ENCODE measurements around the gene MND1. TPM values are rescaled to one million over a fixed set of nuclear protein-coding genes. Genes with fewer than 3 reads are reported as not detected.
A peak's percentile ranks its signal among the peaks of the same experiment; 100 is the strongest.
"Not testable (repeated sequence)": the region's sequence is repeated elsewhere in the genome, so short reads cannot be mapped to it uniquely, and the experiment has no call there.

The MND1 gene
- total RNA-seq, 1 donor from 2014 or later: not detected

- ATAC-seq: no peak
- no peak for DNase-seq (ENCODE audit: low spot score)
Observed at GRCh38 chr4:153401501-153401900, 57.0 kb downstream of the MND1 start.

GRCh38 chr4:153402366-153402765 lies 57.9 kb downstream of the MND1 start:
- no peak for DNase-seq (ENCODE audit: low spot score)
- ATAC-seq: no peak

- ATAC-seq: no peak
- no peak for DNase-seq (ENCODE audit: low spot score)
Observed at GRCh38 chr4:153403726-153404125, 59.2 kb downstream of the MND1 start.

- DNase-seq (ENCODE audit: low spot score) (no peak), ATAC-seq (no peak)
Observed at GRCh38 chr4:153407906-153408305, 63.4 kb downstream of the MND1 start.

- ATAC-seq: no peak
Observed at GRCh38 chr4:153408932-153409331, 64.4 kb downstream of the MND1 start.

GRCh38 chr4:153409412-153409811 lies 64.9 kb downstream of the MND1 start:
- DNase-seq (ENCODE audit: low spot score) (no peak), ATAC-seq (no peak)

More at GRCh38 chr4:153408932-153409331, 64.4 kb downstream of the MND1 start:
- no peak for DNase-seq (ENCODE audit: low spot score)

GRCh38 chr4:153409924-153410501 lies 65.5 kb downstream of the MND1 start:
- DNase-seq (ENCODE audit: low spot score) (no peak), ATAC-seq (no peak)

GRCh38 chr4:153413842-153414241 lies 69.4 kb downstream of the MND1 start:
- ATAC-seq (no peak), DNase-seq (ENCODE audit: low spot score) (no peak)

GRCh38 chr4:153416456-153416855 lies 72.0 kb downstream of the MND1 start:
- DNase-seq (ENCODE audit: low spot score); ATAC-seq: not testable (repeated sequence)

GRCh38 chr4:153418121-153418520 lies 73.6 kb downstream of the MND1 start:
- no peak for ATAC-seq
- DNase-seq (ENCODE audit: low spot score): no peak

GRCh38 chr4:153418558-153418957 lies 74.1 kb downstream of the MND1 start:
- DNase-seq (ENCODE audit: low spot score) (no peak), ATAC-seq (no peak)

- no peak for ATAC-seq
- no peak for DNase-seq (ENCODE audit: low spot score)
Observed at GRCh38 chr4:153419029-153419428, 74.5 kb downstream of the MND1 start.

GRCh38 chr4:153419673-153420278 lies 75.3 kb downstream of the MND1 start:
- DNase-seq (ENCODE audit: low spot score): no peak
- ATAC-seq: no peak

- ATAC-seq: no peak
- no peak for DNase-seq (ENCODE audit: low spot score)
Observed at GRCh38 chr4:153420361-153420760, 75.9 kb downstream of the MND1 start.

- DNase-seq (ENCODE audit: low spot score) (no peak), ATAC-seq (no peak)
Observed at GRCh38 chr4:153421941-153422340, 77.5 kb downstream of the MND1 start.

- DNase-seq (ENCODE audit: low spot score) (no peak), ATAC-seq (no peak)
Observed at GRCh38 chr4:153426207-153426885, 81.9 kb downstream of the MND1 start.

- ATAC-seq: no peak
- no peak for DNase-seq (ENCODE audit: low spot score)
Observed at GRCh38 chr4:153427363-153428071, 83.0 kb downstream of the MND1 start.

GRCh38 chr4:153428941-153429475 lies 84.5 kb downstream of the MND1 start:
- ATAC-seq (no peak), DNase-seq (ENCODE audit: low spot score) (no peak)

GRCh38 chr4:153432965-153433753 lies 88.7 kb downstream of the MND1 start:
- peak; percentile 83 for DNase-seq (ENCODE audit: low spot score)
- peak; percentile 100 for ATAC-seq

GRCh38 chr4:153433754-153434105 lies 89.2 kb downstream of the MND1 start:
- no peak for DNase-seq (ENCODE audit: low spot score)
- no peak for ATAC-seq

GRCh38 chr4:153434190-153434589 lies 89.7 kb downstream of the MND1 start:
- ATAC-seq (no peak), DNase-seq (ENCODE audit: low spot score) (no peak)
